Fibroblast of lung (primary cell): ENCODE measurements around the gene TFDP2. TPM values are rescaled to one million over a fixed set of nuclear protein-coding genes. Genes with fewer than 3 reads are reported as not detected.
A peak's percentile ranks its signal among the peaks of the same experiment; 100 is the strongest.

Source experiments
- DNase-seq, 2 donors: peaks; one replicate each; pipeline versions ENCODE4 v3.0.0 to v3.0.0-alpha.2; 2010; ENCODE audit warnings: low read depth in 2 of 2
- H2AFZ ChIP-seq: 2 replicates; pipeline ENCODE4 v1.5.1; 2012; ENCODE audit warnings: low read length, control low read depth, inconsistent platforms
- H3K27ac ChIP-seq: 2 replicates; pipeline ENCODE4 v1.5.1; 2011; ENCODE audit warnings: low read length, control low read depth; ENCODE audit not compliant: insufficient read depth
- H3K27me3 ChIP-seq: 2 replicates; pipeline ENCODE4 v1.5.1; 2011; ENCODE audit warnings: mild to moderate bottlenecking, low read length; ENCODE audit not compliant: control insufficient read depth, insufficient read depth
- H3K36me3 ChIP-seq: 2 replicates; pipeline ENCODE4 v1.5.1; 2011; ENCODE audit warnings: low read length; ENCODE audit not compliant: control insufficient read depth, insufficient read depth
- H3K4me1 ChIP-seq: 2 replicates; pipeline ENCODE4 v1.5.1; 2011; ENCODE audit warnings: low read length; ENCODE audit not compliant: control insufficient read depth, insufficient read depth; ENCODE audit errors: extremely low read depth
- H3K4me2 ChIP-seq: 2 replicates; pipeline ENCODE4 v1.5.1; 2011; ENCODE audit warnings: low read length, control low read depth; ENCODE audit not compliant: insufficient read depth; ENCODE audit errors: extremely low read depth
- H3K4me3 ChIP-seq, 4 experiments: fragments of 200-600 bp in 1 of 4; sonication (generic) in 1 of 4; replicated peaks in 1 of 4; 2 replicates each; pipeline ENCODE4 v1.5.1; 2011 to 2016; ENCODE audit warnings: low read length in 4 of 4, low read depth in 3 of 4, mild to moderate bottlenecking in 3 of 4, control low read depth in 2 of 4, inconsistent platforms in 1 of 4, mixed read lengths in 1 of 4; ENCODE audit not compliant: insufficient read depth in 1 of 4; ENCODE audit errors: control extremely low read depth in 1 of 4
- H3K79me2 ChIP-seq: 2 replicates; pipeline ENCODE4 v1.5.1; 2012; ENCODE audit warnings: mild to moderate bottlenecking, low read length, inconsistent platforms; ENCODE audit not compliant: control insufficient read depth, insufficient read depth
- H3K9ac ChIP-seq: 2 replicates; pipeline ENCODE4 v1.5.1; 2011; ENCODE audit warnings: mild to moderate bottlenecking, low read length, control low read depth; ENCODE audit not compliant: insufficient read depth
- H3K9me3 ChIP-seq: 2 replicates; pipeline ENCODE4 v1.5.1; 2012; ENCODE audit warnings: low read depth, low read length; ENCODE audit not compliant: control insufficient read depth, insufficient read depth
- H4K20me1 ChIP-seq: 2 replicates; pipeline ENCODE4 v1.5.1; 2011; ENCODE audit warnings: low read length; ENCODE audit not compliant: control insufficient read depth, insufficient read depth; ENCODE audit errors: extremely low read depth
- CTCF ChIP-seq, 2 donors: IDR thresholded peaks in 1 of 2; conservative IDR thresholded peaks in 1 of 2; 1 replicate in 1 of 2; 2 replicates in 1 of 2; pipeline ENCODE4 v1.5.1; 2011 to 2012; ENCODE audit warnings: low read length in 2 of 2, control low read depth in 1 of 2, inconsistent platforms in 1 of 2, low read depth in 1 of 2, mild to moderate bottlenecking in 1 of 2
- EZH2 ChIP-seq: IDR thresholded peaks from 2 replicates; pipeline ENCODE4 v1.5.1; 2012; ENCODE audit warnings: low read length, control low read depth, mild to moderate bottlenecking; ENCODE audit errors: missing control alignments
- polyA plus RNA-seq, 2 donors: library from polyadenylated mRNA; depleted of rRNA in 1 of 2; stranded (reverse) in 1 of 2; unstranded in 1 of 2; fragments of >200 nt; gene quantifications; 2 replicates each; pipeline ENCODE4 v1.2.1, GENCODE V29; 2011 to 2012; ENCODE audit warnings: missing spikeins in 1 of 2
- total RNA-seq: library from RNA; depleted of rRNA; stranded (reverse); fragments of >200 nt; gene quantifications from 2 replicates; pipeline ENCODE4 v1.2.1, GENCODE V29; 2014

The TFDP2 gene
- total and polyA plus RNA-seq, 2 donors (not counting 1 experiment from before 2014, with no cell fraction given): 25.1 to 83.7 TPM

DNA sequence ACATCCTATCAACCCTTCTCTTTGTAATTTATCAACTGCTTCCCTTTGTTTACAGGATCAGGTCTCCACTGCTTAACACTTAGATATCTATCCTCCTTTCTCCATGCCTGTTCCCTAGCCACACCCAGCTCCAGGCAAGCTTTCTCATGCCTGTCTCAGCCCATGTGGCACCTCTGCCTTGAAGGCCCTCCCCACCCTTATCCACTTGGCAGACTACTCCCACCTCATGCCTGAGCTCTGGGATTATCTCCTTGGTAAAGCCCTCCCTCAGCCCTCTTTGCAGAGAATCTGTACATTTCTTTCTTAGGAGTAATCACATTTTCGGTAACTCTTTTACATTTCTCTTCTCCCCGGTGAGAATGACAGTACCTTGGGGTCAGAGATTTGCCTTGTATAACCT, 176.9 kb downstream of the TFDP2 start:
- Histone ChIP-seq H3K9me3 (no peaks in the 10 kb centered on the region), H3K79me2 (no peaks in the 10 kb centered on the region), H3K27me3 (no peaks in the 10 kb centered on the region), H3K4me1 (no peaks in the 10 kb centered on the region), H3K9ac (no peak overlapping the region), H3K4me2 (no peak overlapping the region), H3K4me3 (no peak overlapping the region), H3K27ac (no peak overlapping the region), H4K20me1 (no peaks in the 10 kb centered on the region), H3K36me3 (no peaks in the 10 kb centered on the region), H2AFZ (no peak overlapping the region)
- TF ChIP-seq EZH2 (no peak), CTCF (conservative IDR thresholded peaks at IDR 0.05 in 1 of 2, IDR thresholded peaks at IDR 0.05 in 1 of 2; ENCODE audit: low read depth in 1 of 2, low read length in 2 of 2) (no peak)
- DNase-seq: peak in 1 of 2 donors; percentile 20

DNA sequence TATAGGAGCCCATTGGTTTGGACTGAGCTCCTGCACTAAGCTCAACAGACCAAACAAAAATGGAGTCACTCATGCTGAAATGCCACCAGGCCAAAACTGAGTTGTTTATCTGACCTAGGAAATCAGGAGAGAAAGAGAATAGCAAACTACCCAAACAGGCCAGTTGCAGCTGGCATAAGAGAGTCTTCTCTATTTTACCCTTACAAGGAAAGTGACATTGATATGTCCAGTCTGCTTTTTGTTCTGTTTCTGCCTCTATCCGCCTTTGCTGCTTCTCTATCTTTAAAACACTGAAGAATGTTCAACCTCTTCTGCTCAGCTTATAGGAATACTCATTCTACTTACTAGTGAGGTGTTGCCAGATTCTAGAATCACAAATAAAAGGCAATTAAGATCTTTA, 177.8 kb downstream of the TFDP2 start:
- TF ChIP-seq CTCF (conservative IDR thresholded peaks at IDR 0.05 in 1 of 2, IDR thresholded peaks at IDR 0.05 in 1 of 2; ENCODE audit: low read depth in 1 of 2, low read length in 2 of 2): no peak

DNA sequence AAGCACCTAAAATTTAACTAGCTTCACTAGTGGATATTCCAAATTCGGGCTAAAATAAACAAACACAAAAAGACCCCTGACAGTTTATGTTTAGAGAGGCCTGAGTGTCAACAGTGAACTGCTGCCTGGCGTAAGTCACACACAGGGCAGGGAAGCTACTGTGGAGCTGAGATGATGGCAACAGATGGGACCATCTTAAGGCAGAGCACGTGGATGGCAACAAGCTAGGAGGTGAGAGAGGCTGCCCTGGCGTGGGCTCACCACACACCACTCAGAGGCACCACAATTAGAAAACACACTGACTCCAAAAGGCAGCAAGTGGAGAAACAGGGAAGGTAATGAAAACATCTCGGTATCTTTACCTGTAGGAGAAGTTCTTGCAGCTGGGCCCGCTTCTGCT, 179.6 kb downstream of the TFDP2 start:
- Histone ChIP-seq H3K36me3 (no peaks in the 10 kb centered on the region), H3K27me3 (no peaks in the 10 kb centered on the region), H2AFZ (no peak overlapping the region), H3K4me3 (no peak overlapping the region), H3K79me2 (no peaks in the 10 kb centered on the region), H3K27ac (no peak overlapping the region), H4K20me1 (no peaks in the 10 kb centered on the region), H3K4me2 (no peak overlapping the region), H3K9ac (no peak overlapping the region), H3K4me1 (no peaks in the 10 kb centered on the region), H3K9me3 (no peaks in the 10 kb centered on the region)
- DNase-seq: no peak
- TF ChIP-seq CTCF (conservative IDR thresholded peaks at IDR 0.05 in 1 of 2, IDR thresholded peaks at IDR 0.05 in 1 of 2; ENCODE audit: low read depth in 1 of 2, low read length in 2 of 2) (no peak), EZH2 (no peak)

More for the DNA sequence above, 177.8 kb downstream of the TFDP2 start:
- H3K9ac ChIP-seq: no peak overlapping the region
- no peaks in the 10 kb centered on the region for H3K27me3 ChIP-seq
- no peak overlapping the region for H2AFZ ChIP-seq
- H3K4me2 ChIP-seq: no peak overlapping the region
- no peaks in the 10 kb centered on the region for H4K20me1 ChIP-seq
- H3K27ac ChIP-seq: no peak overlapping the region
- no peaks in the 10 kb centered on the region for H3K9me3 ChIP-seq
- no peaks in the 10 kb centered on the region for H3K4me1 ChIP-seq
- no peak overlapping the region for H3K4me3 ChIP-seq
- H3K79me2 ChIP-seq: no peaks in the 10 kb centered on the region
- H3K36me3 ChIP-seq: no peaks in the 10 kb centered on the region
- no peak for DNase-seq
